NCI-H2196 treated with DMSO at 0.1 percent for 48 hours (cell line): ENCODE results near the gene VENTX.

ENCODE experiments used
- DNase-seq: peaks from one replicate; lab custom pipeline; 2025; ENCODE audit not compliant: unreplicated experiment; lab: John Stamatoyannopoulos, UW

Gene VENTX

GRCh38 chr10:133201948-133202725, 35.5 kb upstream of the VENTX start:
- DNase-seq: no peak

GRCh38 chr10:133202778-133203651, 34.6 kb upstream of the VENTX start:
- no peak for DNase-seq

GRCh38 chr10:133203652-133204195, 33.9 kb upstream of the VENTX start:
- no peak for DNase-seq

GRCh38 chr10:133204226-133205015, 33.2 kb upstream of the VENTX start:
- DNase-seq: no peak

- DNase-seq: no peak
Observed at GRCh38 chr10:133205146-133205545, 32.5 kb upstream of the VENTX start.

- no peak for DNase-seq
Observed at GRCh38 chr10:133206356-133207040, 31.2 kb upstream of the VENTX start.

GRCh38 chr10:133207041-133207600, 30.5 kb upstream of the VENTX start:
- no peak for DNase-seq

- no peak for DNase-seq
Observed at GRCh38 chr10:133207627-133208026, 30.0 kb upstream of the VENTX start.

- DNase-seq: no peak
Observed at GRCh38 chr10:133208466-133208865, 29.2 kb upstream of the VENTX start.

- no peak for DNase-seq
Observed at GRCh38 chr10:133209117-133209516, 28.5 kb upstream of the VENTX start.

GRCh38 chr10:133209641-133210040, 28.0 kb upstream of the VENTX start:
- DNase-seq: no peak

GRCh38 chr10:133210398-133211140, 27.1 kb upstream of the VENTX start:
- no peak for DNase-seq

- DNase-seq: no peak
Observed at GRCh38 chr10:133211141-133211830, 26.4 kb upstream of the VENTX start.

- DNase-seq: no peak
Observed at GRCh38 chr10:133211959-133212852, 25.4 kb upstream of the VENTX start.

GRCh38 chr10:133212853-133213494, 24.7 kb upstream of the VENTX start:
- no peak for DNase-seq

GRCh38 chr10:133213641-133214467, 23.8 kb upstream of the VENTX start:
- no peak for DNase-seq
